PFSK-1 (cell line): Measurements from ENCODE around the gene CYSTM1.

Source experiments
- POLR2AphosphoS5 ChIP-seq: IDR thresholded peaks from 2 replicates; pipeline ENCODE4 v1.6.1; 2012; ENCODE audit warnings: low read depth, mild to moderate bottlenecking, control low read depth, low read length, moderate library complexity
- REST ChIP-seq, 2 experiments: IDR thresholded peaks; 2 replicates each; pipeline versions ENCODE4 v1.6.1 to v1.8.0; 2011 to 2012; ENCODE audit warnings: low read depth in 2 of 2, low read length in 2 of 2, control low read depth in 1 of 2, inconsistent platforms in 1 of 2, mild to moderate bottlenecking in 1 of 2, moderate library complexity in 1 of 2; ENCODE audit not compliant: insufficient read depth in 1 of 2
- SIN3A ChIP-seq: IDR thresholded peaks from 2 replicates; pipeline ENCODE4 v1.6.1; 2012; ENCODE audit warnings: mild to moderate bottlenecking, low read length, moderate library complexity, borderline replicate concordance; ENCODE audit not compliant: insufficient read depth
- TAF1 ChIP-seq: IDR thresholded peaks from 2 replicates; pipeline ENCODE4 v1.6.1; 2012; ENCODE audit warnings: low read length, control low read depth, borderline replicate concordance; ENCODE audit not compliant: insufficient read depth

DNA sequence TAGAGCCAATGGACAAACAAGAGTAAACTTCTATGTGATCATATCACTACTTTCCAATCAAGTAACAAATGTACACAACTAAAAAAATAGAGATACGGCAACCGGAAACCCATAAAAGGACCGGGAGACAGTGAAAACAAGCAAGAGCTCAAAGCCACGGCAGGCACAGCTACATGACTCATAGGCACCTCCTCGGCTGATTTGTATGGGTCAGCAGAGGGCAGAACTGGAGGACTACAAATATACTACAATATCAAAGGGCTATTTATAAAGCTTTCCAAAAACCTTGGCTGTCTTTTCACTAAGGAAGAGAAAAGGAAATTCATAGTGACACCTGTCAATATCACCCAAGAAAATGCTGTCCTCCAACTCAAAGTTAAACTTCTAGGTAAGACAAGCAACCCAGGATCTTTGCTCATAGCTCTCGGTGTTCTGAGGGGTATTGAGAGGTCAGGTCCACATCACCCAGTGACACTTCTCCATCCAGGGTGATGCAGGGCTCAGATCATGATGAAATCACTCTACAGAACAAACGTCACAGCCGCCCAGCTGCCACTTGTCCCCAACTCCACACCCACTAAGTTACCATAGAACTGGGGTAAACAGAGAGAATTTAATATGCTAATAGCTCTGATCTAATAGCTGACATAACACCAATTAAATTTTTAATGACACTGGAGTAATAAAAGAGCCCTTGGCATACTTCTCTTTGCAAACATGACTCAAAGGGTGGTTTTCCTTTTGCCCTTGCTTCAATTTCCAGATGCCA, 86.6 kb downstream of the CYSTM1 start:
- TF ChIP-seq TAF1: no peak
- TF ChIP-seq SIN3A: no peak
- TF ChIP-seq POLR2AphosphoS5: no peak
- TF ChIP-seq REST (IDR thresholded peaks at IDR 0.05; ENCODE audit: insufficient read depth in 1 of 2, low read depth in 2 of 2, low read length in 2 of 2): no peak
